NCI-H526 treated with DMSO at 0.1 percent for 48 hours (cell line): Measurements from ENCODE around the gene ABCA3.
"Not testable (repeated sequence)": the region's sequence is repeated elsewhere in the genome, so short reads cannot be mapped to it uniquely, and the experiment has no call there.

Experiments
- DNase-seq: peaks from one replicate; lab custom pipeline; 2025; lab: John Stamatoyannopoulos, UW

The ABCA3 gene

GRCh38 chr16:2340564-2341455 lies at the start of gene ABCA3:
Gene ABCA3 (minus strand): TSS chr16:2340728. CDS start chr16:2326466, 14,262 bp downstream.
- DNase-seq, result peak; percentile 62

- no peak for DNase-seq
Observed at GRCh38 chr16:2388875-2389433, 48.4 kb upstream of the ABCA3 start.

DNA sequence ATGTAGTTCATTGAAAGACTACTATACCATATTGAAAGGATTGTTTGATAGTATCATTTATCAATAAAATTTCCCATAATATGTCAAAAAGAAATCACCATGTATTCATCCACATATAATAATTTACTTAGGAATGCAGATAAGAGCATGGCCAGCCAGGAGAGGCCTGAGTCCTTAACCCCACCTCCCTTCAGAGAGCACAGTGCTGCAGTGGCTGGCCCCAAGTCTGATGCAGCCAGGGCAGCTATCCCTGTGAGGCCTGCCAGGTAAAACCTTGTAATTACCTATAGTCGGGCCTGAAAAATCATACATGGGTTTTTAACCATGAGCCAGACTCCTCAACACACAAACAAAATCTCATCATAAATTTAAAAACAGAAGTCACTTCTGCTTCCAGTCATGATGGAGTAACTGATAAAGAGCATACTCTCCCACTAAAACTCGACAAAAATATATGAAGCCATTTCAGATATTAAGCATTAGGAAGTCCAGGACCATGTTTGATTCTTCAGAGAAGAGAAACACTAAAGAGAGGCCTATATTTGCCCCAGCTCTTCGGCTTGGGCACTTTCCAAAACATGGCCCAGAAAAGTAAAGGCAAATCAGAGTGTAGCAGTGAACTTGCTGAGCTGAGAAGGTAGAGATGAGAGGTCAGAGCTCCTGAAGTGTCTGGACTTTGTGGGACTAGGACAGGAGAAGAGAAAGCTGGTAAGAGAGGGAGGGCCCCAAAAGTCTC lies 47.8 kb upstream of the ABCA3 start:
- DNase-seq, result no peak

- DNase-seq, result no peak
Observed at GRCh38 chr16:2386990-2387389, 46.5 kb upstream of the ABCA3 start.

- not testable (repeated sequence) for DNase-seq
Observed at GRCh38 chr16:2385982-2386381, 45.5 kb upstream of the ABCA3 start.

GRCh38 chr16:2385190-2385836 lies 44.8 kb upstream of the ABCA3 start:
- DNase-seq, result no peak

- no peak for DNase-seq
Observed at GRCh38 chr16:2384426-2384825, 43.9 kb upstream of the ABCA3 start.

- DNase-seq, result no peak
Observed at GRCh38 chr16:2383501-2383900, 43.0 kb upstream of the ABCA3 start.

- DNase-seq, result no peak
Observed at GRCh38 chr16:2374644-2375043, 34.1 kb upstream of the ABCA3 start.

DNA sequence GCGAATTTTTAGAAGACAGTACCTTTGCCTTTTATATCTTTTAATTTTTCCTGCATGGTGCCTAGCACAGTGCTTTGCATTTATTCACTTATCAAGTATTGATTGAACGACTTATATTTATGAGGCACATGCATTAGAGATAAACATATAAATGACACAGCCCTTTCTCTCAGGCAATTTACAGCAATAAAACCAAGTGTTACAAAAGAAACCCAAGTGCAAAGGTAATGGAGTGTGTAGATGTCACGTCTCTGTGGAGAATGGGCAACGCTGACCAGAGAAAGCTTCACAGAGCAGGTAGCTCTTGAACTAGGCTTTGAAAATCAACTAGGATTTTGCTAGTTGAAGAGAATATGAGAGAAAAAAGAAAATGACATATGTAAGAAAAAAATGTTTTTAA lies 32.6 kb upstream of the ABCA3 start:
- DNase-seq, result no peak

- no peak for DNase-seq
Observed at GRCh38 chr16:2372684-2373083, 32.2 kb upstream of the ABCA3 start.

DNA sequence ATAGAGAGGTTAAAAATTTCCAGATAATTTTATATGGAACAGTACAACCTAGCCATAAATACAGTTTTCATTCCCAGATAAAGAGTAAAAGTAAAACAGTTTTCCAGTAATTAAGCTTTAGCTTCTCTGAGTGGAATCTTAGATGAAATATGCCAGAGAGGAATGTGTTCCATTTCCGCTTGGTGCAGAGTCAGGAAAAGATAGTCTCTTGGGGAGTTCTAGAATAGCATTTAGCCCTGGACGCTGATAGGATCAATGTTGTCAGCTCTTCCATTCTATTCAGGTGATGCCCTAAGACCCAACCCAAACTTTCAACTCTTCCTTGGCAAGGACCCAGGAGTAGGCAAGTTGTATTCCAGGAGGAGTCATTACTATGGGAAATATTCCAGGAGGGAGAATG lies 30.9 kb upstream of the ABCA3 start:
- DNase-seq, result no peak

- no peak for DNase-seq
Observed at GRCh38 chr16:2370721-2371120, 30.2 kb upstream of the ABCA3 start.

- DNase-seq, result no peak
Observed at GRCh38 chr16:2366660-2367309, 26.3 kb upstream of the ABCA3 start.

- DNase-seq, result no peak
Observed at GRCh38 chr16:2365397-2366294, 25.1 kb upstream of the ABCA3 start.

GRCh38 chr16:2364638-2365210 lies 24.2 kb upstream of the ABCA3 start:
- DNase-seq, result no peak

- DNase-seq, result no peak
Observed at GRCh38 chr16:2362218-2362617, 21.7 kb upstream of the ABCA3 start.

GRCh38 chr16:2361129-2361528 lies 20.6 kb upstream of the ABCA3 start:
- no peak for DNase-seq

DNA sequence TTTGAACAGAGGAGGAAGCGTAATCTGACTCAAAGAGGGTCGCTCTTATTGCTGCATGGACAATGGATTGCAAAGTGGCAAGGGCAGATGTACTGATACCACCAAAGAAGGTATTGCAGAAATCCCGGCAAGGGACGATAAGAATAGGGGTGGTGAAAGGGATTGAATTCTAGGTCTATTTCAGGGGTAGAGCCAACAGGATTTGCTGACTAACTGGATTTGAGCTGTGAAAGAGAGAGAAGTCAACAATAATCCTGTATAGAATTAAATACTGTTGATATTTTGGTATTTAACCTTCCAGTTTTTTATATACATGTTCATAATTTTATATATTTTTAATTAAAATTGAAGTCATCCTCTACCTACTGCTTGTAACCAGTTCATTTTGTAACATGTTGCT lies 19.4 kb upstream of the ABCA3 start:
- DNase-seq, result no peak

DNA sequence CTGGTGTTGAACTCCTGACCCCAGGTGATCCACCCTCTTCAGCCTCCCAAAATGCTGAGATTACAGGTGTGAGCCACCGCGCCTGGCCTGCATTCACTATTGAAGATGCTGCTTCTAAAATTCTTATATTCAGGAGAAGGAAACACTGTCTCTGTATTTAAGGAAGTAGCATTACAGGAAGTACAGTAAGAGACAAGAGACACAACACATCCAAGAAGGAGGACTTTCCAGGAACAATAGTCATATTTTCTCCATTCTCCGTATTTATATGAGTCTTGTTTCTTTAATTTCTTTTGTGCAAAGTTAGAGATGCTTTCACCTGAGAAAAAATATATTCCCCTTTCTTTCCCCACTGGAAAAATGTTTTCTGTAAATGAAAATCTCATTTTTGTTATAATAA lies 18.3 kb upstream of the ABCA3 start:
- DNase-seq, result no peak

DNA sequence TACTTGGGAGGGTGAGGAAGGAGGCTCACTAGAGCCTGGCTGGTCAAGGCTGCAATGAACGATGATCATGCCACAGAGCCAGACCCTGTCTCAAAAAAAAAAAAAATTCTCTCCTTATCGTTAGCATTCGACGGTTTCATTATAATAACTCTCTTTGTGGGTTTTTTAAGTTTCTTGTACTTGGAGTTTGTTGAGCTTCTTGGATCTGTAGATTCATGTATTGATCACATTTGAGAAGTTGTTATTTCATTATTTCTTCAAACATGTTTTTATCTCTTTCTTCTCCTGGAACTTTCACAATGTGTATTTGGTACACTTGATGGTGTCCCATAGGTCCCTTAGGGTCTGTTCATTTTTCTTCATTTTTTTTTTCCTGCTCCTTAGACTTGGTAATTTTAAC lies 16.8 kb upstream of the ABCA3 start:
- DNase-seq, result no peak
